Glomerular visceral epithelial cell (primary cell): ENCODE measurements around the gene RNF19B.
"Not testable (repeated sequence)": the region's sequence is repeated elsewhere in the genome, so short reads cannot be mapped to it uniquely, and the experiment has no call there.

Experiments used
- DNase-seq: peaks from one replicate; pipeline ENCODE4 v3.0.0-alpha.2; 2016; ENCODE audit errors: extremely low spot score

RNF19B gene

DNA sequence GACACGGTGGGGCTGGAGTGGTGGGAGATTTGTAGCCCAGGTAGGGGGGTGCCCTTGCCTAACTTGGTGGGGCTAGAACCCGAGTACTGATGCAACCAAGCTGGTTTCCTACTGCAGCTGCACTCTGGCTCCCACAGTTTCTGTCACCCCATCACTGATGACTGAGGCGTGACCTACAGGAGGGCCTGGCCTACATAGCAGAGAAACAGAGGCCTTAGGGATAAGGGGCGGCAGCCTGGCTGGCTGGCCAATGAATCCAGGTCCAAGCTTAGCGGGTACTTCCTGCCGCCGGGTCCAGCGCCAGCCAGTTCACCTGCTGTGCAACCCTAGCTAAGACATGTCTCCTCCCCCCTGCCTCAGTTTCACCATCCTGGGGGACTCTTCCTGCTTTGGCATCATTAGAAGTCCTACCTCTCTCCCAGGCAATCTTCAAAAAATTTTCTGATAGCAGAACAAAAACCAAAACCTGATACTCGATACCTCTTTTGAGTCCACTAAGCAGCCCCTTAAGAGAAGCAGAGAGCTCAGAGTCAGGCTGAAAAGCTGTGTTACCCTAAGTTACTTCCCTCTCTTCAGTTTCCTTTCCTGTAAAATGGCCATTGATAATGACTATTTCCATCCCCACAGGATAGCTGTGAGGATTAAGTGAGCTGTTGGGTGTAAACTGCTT, 27.3 kb upstream of the RNF19B start:
- no peak for DNase-seq

DNA sequence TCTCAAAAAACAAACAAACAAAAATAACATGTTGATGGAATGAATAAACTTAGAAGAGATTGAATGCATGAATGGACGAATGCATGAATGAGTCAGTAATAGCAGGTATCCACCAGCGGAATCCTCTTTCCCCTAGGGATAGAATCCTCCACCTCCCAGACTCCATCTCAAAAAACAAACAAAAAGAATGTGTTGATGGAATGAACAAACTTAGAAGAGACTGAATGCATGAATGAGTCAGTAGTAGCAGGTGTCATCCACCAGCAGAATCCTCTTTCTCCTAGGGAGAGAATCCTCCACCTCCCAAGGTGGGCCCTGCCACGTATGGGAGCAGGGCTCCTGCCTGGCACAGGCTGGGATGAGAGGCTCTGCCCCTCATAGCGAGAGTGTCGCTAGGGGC, 26.8 kb upstream of the RNF19B start:
- DNase-seq = peak; percentile 36

DNA sequence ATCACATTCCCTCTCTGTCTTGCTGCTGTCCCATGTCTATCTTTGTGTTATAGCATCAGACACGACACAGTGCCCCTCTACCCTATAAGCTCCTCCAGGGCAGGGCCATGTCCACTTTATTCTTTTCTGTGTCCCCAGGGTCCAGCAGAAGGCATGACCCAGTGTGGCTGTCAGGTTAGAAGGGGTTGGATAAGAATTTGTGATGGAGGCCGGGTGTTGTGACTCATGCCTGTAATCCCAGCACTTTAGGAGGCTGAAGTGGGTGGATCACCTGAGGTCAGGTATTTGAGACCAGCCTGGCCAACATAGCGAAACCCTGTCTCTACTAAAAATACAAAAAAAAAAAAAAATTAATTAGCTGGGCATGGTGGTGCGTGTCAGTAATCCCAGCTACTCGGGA, 26.3 kb upstream of the RNF19B start:
- no peak for DNase-seq

DNA sequence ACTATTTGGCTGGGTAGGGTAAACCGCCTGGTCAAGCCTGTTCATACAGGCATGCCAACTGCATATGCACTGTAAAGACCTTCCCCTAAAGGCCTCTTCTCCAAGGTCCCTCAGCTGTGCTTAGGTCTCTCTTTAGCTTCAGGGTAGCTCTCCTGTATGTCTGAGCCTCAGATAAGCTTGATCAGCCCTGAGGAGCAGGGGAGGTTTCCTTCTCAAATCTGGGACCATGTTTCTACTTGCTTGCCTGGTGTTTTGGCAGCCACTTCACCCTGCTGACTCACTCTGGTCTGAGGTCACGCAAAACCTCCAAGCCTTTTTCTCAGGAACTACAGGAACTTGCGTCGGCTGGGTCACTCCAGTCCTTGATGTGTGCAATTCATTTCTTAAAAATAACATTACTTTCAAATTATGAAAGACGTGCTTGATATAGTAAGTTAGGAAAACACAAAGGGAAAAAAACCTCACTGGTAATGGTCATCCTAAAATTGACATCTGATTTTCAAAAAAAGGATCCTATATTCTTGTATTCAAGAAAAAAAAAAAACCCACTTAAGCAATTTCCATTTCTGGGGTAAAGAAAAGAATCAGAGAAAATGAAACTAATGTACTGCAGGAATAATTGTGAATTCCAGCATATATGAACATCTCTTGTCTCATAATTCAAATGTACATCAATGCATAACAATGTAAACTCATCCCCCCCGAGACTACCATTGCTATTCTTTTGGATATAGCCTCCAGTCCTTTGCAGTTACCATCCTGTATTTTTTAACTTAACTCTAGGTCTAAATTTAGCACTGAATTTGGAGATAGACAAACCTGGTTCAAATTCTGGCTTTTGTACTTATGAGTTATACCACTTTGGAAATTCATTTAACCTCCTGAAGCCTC, 24.8 kb upstream of the RNF19B start:
- DNase-seq = peak; percentile 88

DNA sequence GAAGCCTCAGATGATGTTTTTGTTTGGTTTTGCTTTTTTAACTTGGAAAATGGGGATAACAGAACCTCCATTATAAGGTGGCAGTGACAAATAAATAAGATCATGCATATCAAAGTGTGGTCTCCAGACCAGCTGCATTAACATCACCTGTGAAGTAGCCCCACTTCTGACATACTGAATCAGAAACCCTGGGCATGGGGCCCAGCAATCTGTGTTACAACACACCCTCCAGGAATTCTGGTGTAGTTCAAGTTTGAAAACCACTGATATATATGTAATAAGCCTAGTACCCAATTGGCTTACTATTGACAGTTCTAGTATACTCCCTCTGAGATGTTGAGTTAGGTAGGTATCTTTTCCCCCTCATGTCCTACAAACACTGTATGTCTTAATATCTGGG, 24.1 kb upstream of the RNF19B start:
- peak; percentile 55 for DNase-seq

DNA sequence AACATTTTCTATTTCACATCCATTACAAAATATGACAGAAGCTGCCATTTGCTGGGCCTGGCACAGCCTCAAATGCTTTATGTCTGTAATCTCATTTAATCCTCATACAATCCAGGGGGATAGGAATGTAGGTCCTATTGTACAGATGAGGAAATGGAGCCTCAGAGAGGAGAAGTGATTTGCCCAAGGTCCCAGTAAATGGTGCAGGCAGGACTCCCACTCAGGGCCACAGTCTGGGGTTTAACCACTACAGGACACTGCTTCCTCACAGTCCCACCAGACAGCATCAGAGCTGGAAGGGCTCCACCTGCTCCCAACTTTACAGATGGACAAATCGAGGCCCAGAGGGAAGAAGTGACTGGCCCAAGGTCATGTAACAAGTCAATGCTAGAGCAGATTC, 20.6 kb upstream of the RNF19B start:
- no peak for DNase-seq

DNA sequence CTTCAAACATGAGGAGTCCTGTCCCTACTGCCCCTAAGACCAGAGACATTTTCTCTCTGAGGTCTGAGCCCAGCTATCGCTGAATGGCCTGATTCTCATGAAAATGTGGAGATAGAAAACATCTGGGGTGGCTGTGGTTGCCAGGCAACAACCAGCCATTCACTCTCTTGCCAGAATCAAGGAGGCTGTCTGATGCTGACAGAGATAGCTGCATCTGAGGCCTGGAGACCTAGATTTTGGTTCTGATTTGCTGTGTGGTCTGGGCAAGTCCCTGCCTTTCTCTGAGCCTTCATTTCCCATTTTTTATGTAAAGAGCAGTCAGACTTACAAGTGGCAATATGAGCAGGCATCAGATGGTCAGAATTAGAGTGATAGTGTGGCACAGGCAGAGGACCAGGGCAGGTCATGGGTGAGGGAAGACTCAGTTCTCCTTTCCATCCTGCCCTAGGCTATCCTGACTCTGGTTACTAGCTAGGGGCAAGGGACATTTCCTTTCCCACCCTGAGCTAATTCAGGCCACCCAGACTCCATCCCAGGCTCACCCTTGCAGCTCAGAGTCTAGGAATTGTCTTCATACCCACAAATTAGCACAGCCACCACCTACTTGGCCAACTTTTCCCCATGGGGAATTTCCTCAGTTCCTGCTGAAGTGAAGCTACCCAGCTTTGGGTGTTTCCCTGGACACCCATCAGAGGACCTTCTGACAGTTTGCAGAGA, 20.0 kb upstream of the RNF19B start:
- DNase-seq = no peak

DNA sequence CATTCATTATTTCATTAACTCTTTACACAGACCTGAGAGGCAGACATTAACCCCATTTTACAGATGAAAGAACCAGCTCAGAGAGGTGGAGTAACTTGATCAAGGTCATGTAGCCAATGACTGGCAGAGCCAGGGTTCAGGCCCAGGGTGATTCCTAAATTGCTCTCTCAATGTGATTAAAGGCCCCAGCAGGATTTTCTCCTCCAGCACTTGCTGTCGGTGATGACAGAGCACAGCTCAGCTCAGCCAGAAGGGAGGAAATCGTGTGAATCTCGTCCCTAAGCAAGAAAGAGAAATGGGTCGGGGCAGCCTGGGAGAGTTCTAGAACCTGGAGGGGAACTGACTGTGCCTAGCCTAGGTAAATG, 19.5 kb upstream of the RNF19B start:
- DNase-seq = no peak

DNA sequence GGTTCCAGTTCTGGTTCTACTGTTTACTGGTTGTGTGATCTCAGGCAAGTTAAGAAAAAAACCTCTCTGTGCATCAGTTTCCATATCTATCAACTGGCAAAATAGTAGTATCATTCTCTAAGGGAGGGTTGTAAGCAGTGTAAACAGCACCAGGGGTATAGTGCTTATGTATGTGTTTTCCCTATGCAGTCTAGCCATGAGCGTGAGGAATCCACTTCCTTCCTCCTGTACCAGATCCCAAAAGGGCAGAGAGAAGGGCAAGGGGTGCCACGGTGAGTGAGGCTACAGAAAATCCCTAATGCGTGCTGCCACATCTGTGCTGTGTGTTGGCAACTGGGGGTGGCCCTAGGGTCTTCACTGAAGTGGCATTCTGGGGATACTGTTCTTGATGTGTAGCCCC, 18.4 kb upstream of the RNF19B start:
- no peak for DNase-seq

DNA sequence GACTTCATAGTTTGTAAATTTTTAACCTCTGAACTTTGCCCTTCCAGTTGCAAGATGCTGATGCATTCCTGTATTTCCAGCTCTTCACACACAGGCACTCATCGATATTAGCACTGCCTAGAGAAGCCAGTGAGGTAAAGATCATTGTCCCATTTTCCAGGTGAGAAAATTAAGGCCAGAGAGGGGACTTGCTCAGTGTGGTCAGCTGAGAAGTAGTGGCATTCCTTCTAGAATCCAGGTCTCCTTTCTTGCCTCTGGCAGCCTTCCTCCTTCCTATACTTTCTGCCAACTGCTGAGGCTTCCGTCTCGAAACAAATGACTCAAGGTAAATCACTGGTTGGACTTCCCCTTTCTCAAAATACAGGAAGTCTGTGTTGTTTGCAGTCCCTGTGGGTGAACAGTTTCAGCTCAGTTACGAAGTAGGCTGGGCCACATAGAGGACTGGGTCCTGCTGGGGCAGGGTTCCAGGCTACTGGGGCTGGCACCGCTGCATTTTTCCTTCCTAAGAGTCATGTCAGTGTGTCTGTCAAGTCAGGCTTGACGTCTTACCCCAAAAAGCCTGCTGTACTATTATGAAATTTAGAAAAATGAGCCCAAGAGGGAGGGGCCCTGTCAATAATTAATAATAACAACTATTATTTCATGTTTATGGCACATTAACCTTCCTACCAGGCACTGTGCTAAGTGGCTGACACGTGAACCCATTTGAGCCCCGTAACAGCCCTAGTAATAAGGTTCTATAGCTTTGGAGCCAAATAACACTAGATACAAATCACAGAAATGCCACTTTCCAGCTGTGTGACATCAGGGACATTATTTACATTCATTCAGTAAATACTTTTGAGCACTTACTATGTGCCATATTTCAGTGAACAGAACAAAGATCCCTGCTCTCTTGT, 16.6 kb upstream of the RNF19B start:
- DNase-seq = peak; percentile 92

DNA sequence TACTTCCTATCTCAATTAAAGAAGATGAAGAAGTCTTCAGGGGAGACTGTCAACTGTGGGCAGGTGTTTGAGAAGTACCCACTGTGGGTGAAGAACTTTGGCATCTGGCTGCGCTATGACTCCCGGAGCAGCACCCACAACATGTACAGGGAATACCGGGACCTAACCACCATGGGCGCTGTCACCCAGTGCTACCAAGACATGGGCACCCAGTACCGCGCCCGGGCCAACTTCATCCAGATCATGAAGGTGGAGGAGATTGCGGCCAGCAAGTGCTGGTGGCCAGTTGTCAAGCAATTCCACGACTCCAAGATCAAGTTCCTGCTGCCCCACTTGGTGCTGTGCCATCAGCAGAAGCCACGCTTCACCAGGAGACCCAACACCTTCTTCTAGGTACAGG, 15.5 kb upstream of the RNF19B start:
- DNase-seq = no peak

DNA sequence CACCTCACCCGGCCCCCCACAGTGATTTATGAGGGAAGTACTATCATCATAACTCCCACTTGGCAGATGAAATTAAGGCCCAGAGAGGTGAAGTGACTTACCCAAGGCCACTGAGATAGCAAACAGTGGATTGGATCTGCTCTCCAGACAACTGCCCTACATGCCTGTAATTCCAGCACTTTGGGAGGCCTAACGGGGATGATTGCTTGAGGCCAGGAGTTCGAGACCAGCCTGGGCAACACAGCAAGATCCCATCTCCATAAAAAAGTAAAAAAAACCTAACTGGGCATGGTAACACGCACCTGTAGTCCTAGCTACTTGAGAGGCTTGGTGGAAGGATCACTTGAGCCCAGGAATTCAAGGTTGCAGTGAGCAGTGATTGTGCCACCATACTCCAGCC, 14.2 kb upstream of the RNF19B start:
- DNase-seq = no peak

DNA sequence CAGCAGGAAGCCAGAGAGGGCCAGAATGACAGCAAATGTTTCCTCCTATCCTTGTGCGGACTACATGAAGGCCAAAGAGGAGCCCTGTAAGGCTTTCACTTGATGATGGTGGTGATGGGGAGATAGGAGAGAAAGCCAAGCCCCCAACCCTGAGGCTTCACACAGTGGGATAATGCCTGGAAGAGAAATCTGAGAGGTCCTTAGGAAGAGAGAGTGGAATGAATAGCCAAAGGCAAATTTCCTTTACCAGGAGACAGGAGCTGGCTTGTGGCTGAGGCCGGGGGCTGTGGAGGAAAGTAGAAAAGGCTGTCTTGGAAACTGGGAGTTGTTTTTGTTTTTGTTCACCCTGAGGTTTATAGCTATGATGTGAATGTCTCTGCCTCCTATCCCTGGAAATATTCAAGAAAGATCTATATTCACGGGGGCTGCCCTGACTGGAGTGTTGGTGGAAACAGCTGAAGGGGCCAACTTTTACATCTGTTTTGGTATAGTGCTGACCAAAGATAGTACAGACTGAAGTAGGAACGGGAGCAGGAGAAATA, 13.0 kb upstream of the RNF19B start:
- DNase-seq = no peak

DNA sequence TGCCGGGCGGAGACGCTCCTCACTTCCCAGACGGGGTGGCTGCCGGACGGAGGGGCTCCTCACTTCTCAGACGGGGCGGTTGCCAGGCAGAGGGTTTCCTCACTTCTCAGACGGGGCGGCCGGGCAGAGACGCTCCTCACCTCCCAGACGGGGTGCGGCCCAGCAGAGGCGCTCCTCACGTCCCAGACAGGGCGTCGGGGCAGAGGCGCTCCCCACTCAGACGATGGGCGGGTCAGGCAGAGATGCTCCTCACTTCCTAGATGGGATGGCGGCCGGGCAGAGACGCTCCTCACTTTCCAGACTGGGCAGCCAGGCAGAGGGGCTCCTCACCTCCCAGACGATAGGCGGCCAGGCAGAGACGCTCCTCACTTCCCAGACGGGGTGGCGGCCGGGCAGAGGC, 10.4 kb upstream of the RNF19B start:
- DNase-seq = not testable (repeated sequence)

DNA sequence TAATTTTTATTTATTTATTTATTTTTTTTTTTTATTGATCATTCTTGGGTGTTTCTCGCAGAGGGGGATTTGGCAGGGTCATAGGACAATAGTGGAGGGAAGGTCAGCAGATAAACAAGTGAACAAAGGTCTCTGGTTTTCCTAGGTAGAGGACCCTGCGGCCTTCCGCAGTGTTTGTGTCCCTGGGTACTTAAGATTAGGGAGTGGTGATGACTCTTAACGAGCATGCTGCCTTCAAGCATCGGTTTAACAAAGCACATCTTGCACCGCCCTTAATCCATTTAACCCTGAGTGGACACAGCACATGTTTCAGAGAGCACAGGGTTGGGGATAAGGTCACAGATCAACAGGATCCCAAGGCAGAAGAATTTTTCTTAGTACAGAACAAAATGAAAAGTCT, 8.8 kb upstream of the RNF19B start:
- not testable (repeated sequence) for DNase-seq

DNA sequence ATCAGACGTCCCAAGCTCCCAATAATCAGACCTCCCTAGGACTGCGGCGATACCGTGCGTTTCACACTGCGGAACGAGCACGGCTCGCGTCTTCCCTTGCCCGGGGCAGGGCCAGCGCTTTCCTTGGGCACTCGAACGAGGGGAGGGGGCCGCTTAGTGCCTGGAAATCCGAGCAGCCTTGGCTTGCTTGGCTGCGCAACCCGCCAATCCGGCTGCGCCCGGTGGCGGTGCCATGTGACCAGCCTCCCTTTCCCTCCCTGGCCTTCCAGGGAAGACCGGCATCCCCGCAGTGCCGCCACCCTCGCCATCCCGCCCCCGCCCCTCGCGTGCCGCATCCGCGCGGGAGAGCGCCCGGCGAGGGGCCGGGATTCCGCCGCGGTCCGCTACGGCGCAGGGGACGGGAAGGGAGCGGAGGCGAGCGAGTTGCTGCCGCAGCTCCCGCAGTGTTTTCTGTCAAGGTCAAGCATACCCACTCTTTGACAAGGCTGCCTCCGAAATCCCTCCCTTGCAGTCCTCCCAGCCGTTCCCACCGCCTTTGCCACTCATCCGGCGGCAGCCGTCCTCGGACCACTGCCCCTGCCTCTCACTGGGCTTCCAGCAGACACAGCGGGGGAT, 8.3 kb upstream of the RNF19B start:
- DNase-seq = peak; percentile 35

DNA sequence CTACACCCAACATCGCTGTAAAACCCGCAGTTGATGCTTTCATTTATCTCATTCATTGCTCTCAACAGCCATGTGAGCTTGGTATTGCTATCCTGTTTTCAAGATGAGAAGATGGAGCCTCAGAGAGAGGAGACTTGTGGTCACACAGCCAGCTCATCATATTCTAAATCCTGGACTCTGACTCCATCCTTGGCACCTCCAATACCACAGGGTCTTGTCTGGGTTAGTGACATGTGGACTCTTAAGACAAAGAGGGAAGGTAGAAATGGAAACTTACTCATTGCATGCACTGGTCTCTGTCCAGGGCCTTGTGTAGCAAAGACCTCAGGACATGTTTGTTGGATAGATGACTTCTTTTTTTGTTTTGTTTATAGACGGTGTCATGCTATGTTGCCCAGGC, 7.0 kb upstream of the RNF19B start:
- no peak for DNase-seq

DNA sequence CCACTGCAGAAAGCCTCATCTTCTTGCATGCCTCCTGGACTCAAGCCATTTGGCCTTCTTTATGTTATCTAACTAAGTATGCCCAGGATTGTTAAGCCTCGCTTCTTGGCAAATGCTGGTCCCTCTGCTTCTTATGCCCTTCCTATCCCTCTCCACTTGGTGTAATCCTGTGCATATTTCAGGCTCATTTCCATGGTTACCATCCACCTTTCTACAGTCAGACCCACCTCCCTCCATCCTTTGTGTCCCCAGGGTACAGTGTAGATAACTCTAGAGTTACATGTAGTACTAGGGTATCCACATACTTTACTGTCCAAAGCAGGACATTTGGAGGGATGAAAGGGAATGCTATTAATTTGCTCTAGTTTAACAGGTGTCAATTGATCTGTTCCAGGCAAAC, 6.5 kb upstream of the RNF19B start:
- no peak for DNase-seq

DNA sequence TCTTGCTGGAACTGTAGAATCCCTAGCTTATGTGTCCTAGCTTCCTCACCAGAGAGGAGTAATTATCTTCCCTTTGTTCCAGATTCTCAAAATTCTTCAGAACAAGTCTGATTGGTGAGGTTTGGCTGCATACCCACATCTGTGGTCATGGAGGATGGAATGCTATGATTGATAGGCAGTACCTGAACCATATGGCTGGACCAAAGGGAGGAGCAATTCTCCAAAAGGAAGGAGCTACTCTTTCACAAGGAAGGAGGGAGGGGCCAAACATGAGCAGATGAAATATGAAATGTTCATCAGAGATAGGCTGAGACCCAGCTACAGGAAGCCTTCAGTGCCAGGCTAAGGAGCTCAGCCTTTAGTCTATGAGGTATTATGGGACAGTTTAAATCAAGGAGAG, 5.0 kb upstream of the RNF19B start:
- no peak for DNase-seq

DNA sequence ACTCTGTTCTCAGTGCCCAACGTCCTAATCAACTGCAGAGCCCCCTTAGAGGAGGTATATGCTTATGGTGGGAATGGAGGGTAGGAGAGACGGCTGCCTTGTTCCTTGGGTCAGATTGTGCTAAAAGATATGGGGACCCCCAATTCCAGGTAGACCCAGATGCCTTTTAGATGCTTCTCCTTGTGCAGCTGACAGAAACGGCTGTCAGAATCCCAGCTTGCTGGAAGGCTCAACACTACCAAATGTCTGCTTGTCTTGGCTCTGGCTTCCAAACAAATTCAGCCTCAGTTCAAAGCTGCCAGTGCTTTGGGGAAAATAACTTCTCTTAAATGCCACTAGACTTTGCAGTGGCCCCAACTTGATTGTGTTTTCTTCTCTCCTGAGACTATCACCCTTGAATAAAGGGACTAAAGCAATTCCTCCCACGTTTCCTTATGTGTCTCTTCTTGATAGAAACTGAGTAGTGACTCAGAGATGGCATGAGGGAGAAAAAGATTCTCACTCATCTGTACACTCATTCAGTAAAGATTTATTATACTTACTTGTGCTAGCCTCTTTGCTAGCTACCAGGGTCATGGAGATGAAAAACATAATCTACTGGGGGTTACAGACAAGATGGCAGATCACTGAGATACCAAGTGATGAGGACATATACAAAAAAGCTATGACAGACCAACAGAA, 3.4 kb upstream of the RNF19B start:
- no peak for DNase-seq
